GM23338 (cell line): ENCODE measurements around the gene PID1. TPM values are rescaled to one million over a fixed set of nuclear protein-coding genes. Genes with fewer than 3 reads are reported as not detected.

Source experiments
- ATAC-seq: fragments of 200-7000 bp; cut with Tn5 transposase; 3 replicates; pipeline ENCODE4 v1.9.1; 2020
- DNase-seq: peaks from one replicate; pipeline ENCODE4 v3.0.0-alpha.2; 2015; ENCODE audit warnings: low spot score
- H2AFZ ChIP-seq: fragments of 200-600 bp; sonication (generic); 2 replicates; pipeline ENCODE4 v1.8.0; 2016; ENCODE audit warnings: antibody characterized with exemption, mild to moderate bottlenecking, moderate library complexity
- H3F3A ChIP-seq: fragments of 200-600 bp; sonication (generic); replicated peaks from 2 replicates; pipeline ENCODE4 v1.8.0; 2017; ENCODE audit warnings: antibody characterized with exemption, mixed run types, low read depth
- H3K27ac ChIP-seq: fragments of 200-600 bp; sonication (generic); 2 replicates; pipeline ENCODE4 v1.6.1; 2016; ENCODE audit warnings: low read depth
- H3K27me3 ChIP-seq: fragments of 200-600 bp; sonication (generic); 2 replicates; pipeline ENCODE4 v1.8.0; 2016; ENCODE audit warnings: mild to moderate bottlenecking, mixed run types, moderate library complexity; ENCODE audit not compliant: insufficient read depth
- H3K36me3 ChIP-seq: fragments of 200-600 bp; sonication (generic); 2 replicates; pipeline ENCODE4 v1.8.0; 2016; ENCODE audit warnings: mild to moderate bottlenecking; ENCODE audit not compliant: insufficient read depth
- H3K4me1 ChIP-seq: fragments of 200-600 bp; sonication (generic); 2 replicates; pipeline ENCODE4 v1.8.0; 2016; ENCODE audit warnings: mild to moderate bottlenecking, moderate library complexity; ENCODE audit not compliant: insufficient read depth
- H3K4me2 ChIP-seq: fragments of 200-600 bp; sonication (generic); 2 replicates; pipeline ENCODE4 v1.7.1; 2017; ENCODE audit warnings: mixed run types
- H3K4me3 ChIP-seq: fragments of 200-600 bp; sonication (generic); 2 replicates; pipeline ENCODE4 v1.6.1; 2016; ENCODE audit warnings: mixed run types
- H3K79me2 ChIP-seq: fragments of 200-600 bp; sonication (generic); replicated peaks from 2 replicates; pipeline ENCODE4 v1.8.0; 2017; ENCODE audit warnings: mild to moderate bottlenecking; ENCODE audit not compliant: insufficient read depth
- H3K9me2 ChIP-seq: fragments of 200-600 bp; sonication (generic); 2 replicates; pipeline ENCODE4 v1.8.0; 2017; ENCODE audit not compliant: insufficient read depth
- H4K20me1 ChIP-seq: fragments of 200-600 bp; sonication (generic); replicated peaks from 2 replicates; pipeline ENCODE4 v1.8.0; 2017; ENCODE audit warnings: mild to moderate bottlenecking; ENCODE audit not compliant: insufficient read depth
- H3K27ac Mint-ChIP-seq: 2 replicates; pipeline ENCODE4 v1.8.0; 2020; ENCODE audit warnings: inconsistent platforms, mild to moderate bottlenecking, moderate library complexity, mixed read lengths
- H3K27me3 Mint-ChIP-seq: 3 replicates; pipeline ENCODE4 v1.8.0; 2022; ENCODE audit warnings: low read depth, mild to moderate bottlenecking, moderate library complexity, mixed read lengths, inconsistent platforms; ENCODE audit not compliant: insufficient read depth, poor library complexity
- H3K36me3 Mint-ChIP-seq: 3 replicates; pipeline ENCODE4 v1.8.0; 2021; ENCODE audit warnings: low read depth, mild to moderate bottlenecking, inconsistent platforms, moderate library complexity, mixed read lengths
- H3K4me1 Mint-ChIP-seq: 3 replicates; pipeline ENCODE4 v1.8.0; 2020; ENCODE audit warnings: mild to moderate bottlenecking, inconsistent platforms, mixed read lengths
- H3K4me3 Mint-ChIP-seq: 3 replicates; pipeline ENCODE4 v1.8.0; 2021; ENCODE audit warnings: moderate library complexity, mild to moderate bottlenecking, inconsistent platforms, mixed read lengths
- H3K9me3 Mint-ChIP-seq: 3 replicates; pipeline ENCODE4 v1.8.0; 2020; ENCODE audit warnings: moderate library complexity, mild to moderate bottlenecking, inconsistent platforms, mixed read lengths
- CREB1 ChIP-seq: fragments of 250-450 bp; sonication (Bioruptor Pico); IDR thresholded peaks from 2 replicates; pipeline ENCODE4 v1.5.0; 2020; ENCODE audit warnings: low read depth, mild to moderate bottlenecking, moderate library complexity
- CTCF ChIP-seq, 2 experiments: fragments of 200-600 bp in 1 of 2; sonication (generic) in 1 of 2; conservative IDR thresholded peaks; 2 replicates each; pipeline versions ENCODE4 v1.5.1 to v1.6.1; 2016 to 2017; ENCODE audit warnings: antibody characterized with exemption in 2 of 2, low read depth in 2 of 2, mild to moderate bottlenecking in 2 of 2, moderate library complexity in 1 of 2
- ETS1 ChIP-seq: IDR thresholded peaks from 2 replicates; pipeline ENCODE4 v1.6.1; 2016; ENCODE audit warnings: antibody characterized with exemption
- EZH2 ChIP-seq: fragments of 200-600 bp; sonication (generic); IDR thresholded peaks from one replicate; pipeline ENCODE4 v1.8.0; 2017; ENCODE audit warnings: antibody characterized with exemption, mild to moderate bottlenecking, low read depth; ENCODE audit not compliant: unreplicated experiment
- EZH2phosphoT487 ChIP-seq: fragments of 200-600 bp; sonication (generic); IDR thresholded peaks from one replicate; pipeline ENCODE4 v1.8.1; 2018; ENCODE audit warnings: antibody characterized with exemption; ENCODE audit not compliant: unreplicated experiment
- JUNB ChIP-seq: IDR thresholded peaks from one replicate; pipeline ENCODE4 v1.6.1; 2016; ENCODE audit warnings: antibody characterized with exemption; ENCODE audit not compliant: unreplicated experiment
- NANOG ChIP-seq: IDR thresholded peaks from 2 replicates; pipeline ENCODE4 v1.6.1; 2016; ENCODE audit warnings: antibody characterized with exemption, borderline replicate concordance
- POLR2AphosphoS5 ChIP-seq: IDR thresholded peaks from 2 replicates; pipeline ENCODE4 v1.6.1; 2016; ENCODE audit warnings: antibody characterized with exemption, low read depth
- REST ChIP-seq: IDR thresholded peaks from one replicate; pipeline ENCODE4 v1.6.1; 2018; ENCODE audit warnings: antibody characterized with exemption; ENCODE audit not compliant: unreplicated experiment
- STAT1 ChIP-seq: IDR thresholded peaks from one replicate; pipeline ENCODE4 v1.6.1; 2016; ENCODE audit warnings: antibody characterized with exemption; ENCODE audit not compliant: unreplicated experiment
- ZNF114 ChIP-seq: fragments of 250-450 bp; sonication (Bioruptor Pico); IDR thresholded peaks from 2 replicates; pipeline ENCODE4 v1.5.0; 2020; ENCODE audit warnings: mild to moderate bottlenecking, moderate library complexity
- ZNF331 ChIP-seq: fragments of 250-450 bp; sonication (Bioruptor Pico); IDR thresholded peaks from 2 replicates; pipeline ENCODE4 v1.5.0; 2020; ENCODE audit warnings: low read depth, mild to moderate bottlenecking, moderate library complexity
- polyA plus RNA-seq: library from polyadenylated mRNA; unstranded; fragments of >200 nt; fragmentation: Nextera tagmentation; extraction: Ambion mirVana; gene quantifications from 2 replicates; pipeline ENCODE4 v1.2.1, GENCODE V29; 2016
- total RNA-seq: library from RNA; depleted of rRNA; stranded (reverse); fragments of >200 nt; shearing (Covaris generic); gene quantifications from 2 replicates; pipeline ENCODE4 v1.2.3, GENCODE V29; 2014

The PID1 gene
- total and polyA plus RNA-seq, 2 experiments from 2014 or later = 1.7 to 2.4 TPM

- TF ChIP-seq REST (no peak), POLR2AphosphoS5 (no peak), ZNF114 (no peak)
Observed at GRCh38 chr2:229178117-229178516, 93.0 kb downstream of the PID1 start (continued).

- peaks cover 5% of the 10 kb centered on the region for H3K27me3 Mint-ChIP-seq
- H3K27ac Mint-ChIP-seq = no peak overlapping the region
- Histone ChIP-seq H3K4me3 (no peak overlapping the region), H3K27ac (no peak overlapping the region), H4K20me1 (no peaks in the 10 kb centered on the region), H3K4me1 (peaks cover 7% of the 10 kb centered on the region; the same call in 1 of the 2 replicates), H3F3A (no peaks in the 10 kb centered on the region), H2AFZ (no peak overlapping the region), H3K4me2 (no peak overlapping the region), H3K36me3 (no peaks in the 10 kb centered on the region), H3K9me2 (peaks cover 15% of the 10 kb centered on the region), H3K27me3 (no peaks in the 10 kb centered on the region), H3K79me2 (no peaks in the 10 kb centered on the region)
- H3K36me3 Mint-ChIP-seq = peaks cover 3% of the 10 kb centered on the region; the same call in 1 of the 3 replicates
- H3K4me1 Mint-ChIP-seq = peaks cover 7% of the 10 kb centered on the region; the same call in 1 of the 3 replicates
- DNase-seq = no peak
- H3K4me3 Mint-ChIP-seq = no peak overlapping the region
- peaks cover 12% of the 10 kb centered on the region; the same call in 2 of the 3 replicates for H3K9me3 Mint-ChIP-seq
- no peak for ATAC-seq
- TF ChIP-seq POLR2AphosphoS5 (no peak), EZH2phosphoT487 (no peak), NANOG (no peak), EZH2 (no peak), STAT1 (no peak), CTCF (conservative IDR thresholded peaks at IDR 0.05; ENCODE audit: low read depth in 2 of 2) (no peak), REST (no peak), CREB1 (no peak), ZNF331 (CRISPR knock-in tag) (no peak), JUNB (no peak), ZNF114 (no peak), ETS1 (no peak)
Observed at GRCh38 chr2:229176136-229176535, 95.0 kb downstream of the PID1 start.
